Activated CD4-positive, alpha-beta memory T cell treated with anti-CD3 and anti-CD28 coated beads for 36 hours (primary cell): Measurements from ENCODE around the gene KLF3. TPM values are rescaled to one million over a fixed set of nuclear protein-coding genes. Genes with fewer than 3 reads are reported as not detected.
A peak's percentile ranks its signal among the peaks of the same experiment; 100 is the strongest.

Experiments used
- CTCF ChIA-PET: fragments of 350-600 bp; sonication (Branson Sonifier 250); formaldehyde crosslinking; loops from one replicate; lab custom pipeline; 2021; ENCODE audit warnings: antibody characterized with exemption, inconsistent platforms; lab: Charles Lee
- POLR2A ChIA-PET: fragments of 350-600 bp; sonication (Branson Sonifier 250); formaldehyde crosslinking; loops from one replicate; lab custom pipeline; 2021; ENCODE audit warnings: antibody characterized with exemption; lab: Charles Lee
- DNase-seq: peaks from one replicate; pipeline ENCODE4 v3.0.0-alpha.2; 2020
- H3K27ac Mint-ChIP-seq: one replicate; pipeline ENCODE4 v1.8.0; 2021; ENCODE audit warnings: mixed read lengths
- H3K27me3 Mint-ChIP-seq: one replicate; pipeline ENCODE4 v1.8.0; 2021; ENCODE audit warnings: mixed read lengths
- H3K36me3 Mint-ChIP-seq: one replicate; pipeline ENCODE4 v1.8.0; 2021; ENCODE audit warnings: mixed read lengths
- H3K4me1 Mint-ChIP-seq: one replicate; pipeline ENCODE4 v1.8.0; 2021; ENCODE audit warnings: low read depth, mixed read lengths
- H3K4me3 Mint-ChIP-seq: one replicate; pipeline ENCODE4 v1.8.0; 2021; ENCODE audit warnings: mild to moderate bottlenecking, mixed read lengths
- H3K9me3 Mint-ChIP-seq: one replicate; pipeline ENCODE4 v1.8.0; 2021; ENCODE audit warnings: mixed read lengths
- intact Hi-C: fragments of 100-400 bp; cut with micrococcal nuclease; formaldehyde crosslinking; loops from one replicate; pipeline ENCODE4 v1.15.1; 2023
- total RNA-seq, 2 experiments: library from RNA; stranded (reverse); gene quantifications; one replicate each; pipeline ENCODE4 v1.2.3, GENCODE V29; 2021

KLF3 gene
- total RNA-seq, 2 experiments from 2014 or later: 9.1 to 9.9 TPM

DNA sequence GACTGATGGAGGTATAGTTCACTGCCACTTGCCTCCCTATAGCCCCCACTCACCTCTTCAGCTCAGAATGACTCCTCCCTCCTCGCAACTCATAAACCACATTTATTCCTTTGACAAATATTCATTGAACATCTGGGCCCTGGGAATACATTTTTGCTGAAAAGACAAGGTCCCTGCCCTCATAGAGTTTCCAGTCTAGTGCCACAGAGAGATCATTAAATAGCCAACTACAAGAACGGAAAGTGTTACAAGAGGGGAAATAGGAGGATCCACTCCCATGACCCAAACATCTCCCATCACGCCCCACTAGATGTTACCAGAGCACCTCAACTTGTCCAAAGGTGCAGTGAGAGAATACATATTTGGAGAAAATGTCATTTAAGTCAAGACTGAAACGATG lies 3.2 kb upstream of the KLF3 start:
- Mint-ChIP-seq H3K27ac (no peak overlapping the region), H3K27me3 (no peaks in the 10 kb centered on the region)

DNA sequence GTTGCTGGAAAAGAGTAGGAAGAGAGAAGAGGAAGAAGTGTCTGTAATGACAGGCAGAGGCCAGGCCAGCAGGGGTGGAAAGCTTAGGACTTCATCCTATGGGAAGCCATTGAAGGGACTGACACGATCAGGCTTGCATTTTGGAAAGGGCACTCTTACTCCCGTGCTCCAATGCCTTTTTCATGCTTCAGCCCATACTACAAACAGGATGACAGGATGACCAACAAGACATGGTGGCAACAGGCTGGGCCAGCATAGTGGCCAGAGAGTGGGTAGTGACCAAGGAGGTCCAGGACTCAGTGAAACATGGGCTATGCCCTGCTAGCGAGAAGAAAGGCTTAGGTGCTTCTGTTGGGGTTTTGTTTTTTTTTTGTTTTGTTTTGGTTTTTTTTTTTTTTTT lies 2.6 kb upstream of the KLF3 start:
- intact Hi-C loops: loop anchor here (5.0 to 10.0 kb wide), 2 partner anchors 99 to 383 kb away; no protein-coding TSS in a partner anchor
- no peak for DNase-seq
- Mint-ChIP-seq H3K27ac (no peak overlapping the region), H3K4me1 (peaks cover 51% of the 10 kb centered on the region), H3K9me3 (peaks cover 4% of the 10 kb centered on the region), H3K36me3 (no peaks in the 10 kb centered on the region), H3K4me3 (no peak overlapping the region), H3K27me3 (no peaks in the 10 kb centered on the region)
- POLR2A ChIA-PET: interaction anchor here (0.7 kb wide), 1 partner anchor 20 kb away, joined by 4 read pairs; no protein-coding TSS in a partner anchor
- CTCF ChIA-PET: interaction anchor here (0.9 kb wide), 1 partner anchor 342 kb away, joined by 3 read pairs; no protein-coding TSS in a partner anchor

More for the DNA sequence above, 3.2 kb upstream of the KLF3 start:
- no peak for DNase-seq
- H3K4me1 Mint-ChIP-seq: peaks cover 50% of the 10 kb centered on the region
- ChIA-PET CTCF (no interaction called here), POLR2A (no interaction called here)
- intact Hi-C loops: loop anchor here (5.0 to 10.0 kb wide), 2 partner anchors 99 to 384 kb away; no protein-coding TSS in a partner anchor
- H3K9me3 Mint-ChIP-seq: peaks cover 4% of the 10 kb centered on the region
- no peaks in the 10 kb centered on the region for H3K36me3 Mint-ChIP-seq
- no peak overlapping the region for H3K4me3 Mint-ChIP-seq

DNA sequence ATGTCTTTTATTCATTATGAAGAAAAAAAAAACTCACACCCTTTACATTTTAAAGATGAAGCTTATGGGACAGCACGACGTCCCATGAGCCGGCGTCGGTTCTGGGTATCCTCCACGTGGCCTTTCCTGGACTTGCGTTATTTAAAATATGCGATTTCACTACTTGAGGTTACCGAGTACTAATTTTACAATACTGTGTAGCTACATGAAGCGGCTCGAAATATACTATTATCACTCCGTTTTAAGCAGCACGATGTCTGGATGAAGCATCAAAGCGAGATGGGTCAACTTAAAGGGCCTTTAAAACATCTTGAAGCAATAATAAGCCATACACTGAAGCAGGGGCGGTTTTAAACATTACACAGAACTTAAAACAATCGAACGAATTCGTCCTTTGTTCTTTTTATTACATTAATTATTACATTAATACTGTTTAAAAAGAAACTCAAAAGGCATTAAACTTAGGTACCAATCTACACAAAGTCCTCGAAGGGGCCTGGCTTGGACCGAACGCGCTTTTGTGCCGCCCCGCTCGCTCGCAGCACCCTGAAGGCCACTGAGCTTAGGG lies 1.4 kb upstream of the KLF3 start:
- Mint-ChIP-seq H3K27ac (peak overlapping the region; percentile 66), H3K27me3 (no peaks in the 10 kb centered on the region), H3K4me1 (peaks cover 61% of the 10 kb centered on the region), H3K4me3 (peak overlapping the region; percentile 77), H3K36me3 (no peaks in the 10 kb centered on the region), H3K9me3 (peaks cover 4% of the 10 kb centered on the region)
- CTCF ChIA-PET: interaction anchor here (1.8 kb wide), 1 partner anchor 343 kb away, joined by 7 read pairs; no protein-coding TSS in a partner anchor
- intact Hi-C loops: loop anchor here (1.0 to 10.0 kb wide), 3 partner anchors 7 to 382 kb away; no protein-coding TSS in a partner anchor
- no peak for DNase-seq
- POLR2A ChIA-PET: interaction anchor here (1.0 to 1.3 kb wide), 2 partner anchors 8 to 356 kb away, joined by 4 to 5 read pairs; no protein-coding TSS in a partner anchor

DNA sequence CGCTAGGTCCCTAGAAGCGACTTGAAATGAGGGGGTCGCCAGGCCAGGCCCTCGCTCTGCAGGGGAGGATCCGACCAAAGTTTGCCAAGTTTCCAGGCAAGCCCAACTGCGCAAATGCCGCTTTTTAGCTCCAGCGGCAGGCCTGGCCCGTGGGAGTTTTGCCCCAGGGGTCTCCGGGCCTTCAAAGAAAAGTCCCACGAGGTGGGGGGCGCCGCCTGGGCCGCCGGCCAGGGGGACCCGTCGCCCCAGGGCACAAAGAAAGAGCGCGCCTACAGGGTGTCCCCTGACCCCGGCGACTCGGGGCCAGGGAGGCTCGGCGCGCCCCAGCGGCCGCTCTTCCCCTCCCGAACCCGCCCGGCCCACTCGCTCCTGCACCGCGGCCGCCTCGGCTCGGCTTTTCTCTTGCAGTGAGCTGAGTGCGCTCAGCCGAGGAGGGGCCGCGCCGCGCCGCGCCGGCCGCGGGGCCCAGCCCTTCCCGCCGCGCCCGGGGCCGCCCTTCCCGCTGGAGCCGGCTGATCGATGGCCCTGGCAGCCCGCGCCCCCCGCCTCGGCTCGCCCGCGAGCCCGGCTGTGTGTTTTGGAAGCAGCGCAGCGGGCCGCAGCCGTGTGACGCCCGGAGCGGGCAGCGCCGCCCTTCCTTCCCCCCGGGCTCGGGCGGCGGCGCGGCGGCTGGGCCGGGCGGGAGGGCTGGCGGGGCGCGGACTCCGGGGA lies 754 bp upstream of the KLF3 start:
- ChIA-PET CTCF (interaction anchor here (1.8 kb wide), 1 partner anchor 343 kb away, joined by 7 read pairs; no protein-coding TSS in a partner anchor), POLR2A (interaction anchor here (1.0 to 1.3 kb wide), 2 partner anchors 8 to 357 kb away, joined by 4 to 5 read pairs; no protein-coding TSS in a partner anchor)
- DNase-seq: peak; percentile 66
- no peaks in the 10 kb centered on the region for H3K27me3 Mint-ChIP-seq
- peak overlapping the region; percentile 66 for H3K27ac Mint-ChIP-seq
- H3K36me3 Mint-ChIP-seq: no peaks in the 10 kb centered on the region
- peaks cover 62% of the 10 kb centered on the region for H3K4me1 Mint-ChIP-seq
- intact Hi-C loops: loop anchor here (1.0 to 10.0 kb wide), 3 partner anchors 8 to 382 kb away; no protein-coding TSS in a partner anchor
- H3K9me3 Mint-ChIP-seq: peaks cover 4% of the 10 kb centered on the region
- peak overlapping the region; percentile 77 for H3K4me3 Mint-ChIP-seq

- ChIA-PET POLR2A (no interaction called here), CTCF (interaction anchor here (1.4 to 7.8 kb wide), 2 partner anchors 345 to 485 kb away, joined by 7 to 60 read pairs; no protein-coding TSS in a partner anchor)
- peak overlapping the region; percentile 83 for H3K4me3 Mint-ChIP-seq
- peak overlapping the region; percentile 68 for H3K27ac Mint-ChIP-seq
- no peaks in the 10 kb centered on the region for H3K36me3 Mint-ChIP-seq
- H3K27me3 Mint-ChIP-seq: no peaks in the 10 kb centered on the region
- intact Hi-C loops: loop anchor here (5.0 to 10.0 kb wide), 2 partner anchors 103 to 380 kb away; no protein-coding TSS in a partner anchor
- H3K4me1 Mint-ChIP-seq: peaks cover 63% of the 10 kb centered on the region
- H3K9me3 Mint-ChIP-seq: peaks cover 4% of the 10 kb centered on the region
- DNase-seq: peak; percentile 55
Observed at GRCh38 chr4:38664706-38665401, 855 bp downstream of the KLF3 start.

DNA sequence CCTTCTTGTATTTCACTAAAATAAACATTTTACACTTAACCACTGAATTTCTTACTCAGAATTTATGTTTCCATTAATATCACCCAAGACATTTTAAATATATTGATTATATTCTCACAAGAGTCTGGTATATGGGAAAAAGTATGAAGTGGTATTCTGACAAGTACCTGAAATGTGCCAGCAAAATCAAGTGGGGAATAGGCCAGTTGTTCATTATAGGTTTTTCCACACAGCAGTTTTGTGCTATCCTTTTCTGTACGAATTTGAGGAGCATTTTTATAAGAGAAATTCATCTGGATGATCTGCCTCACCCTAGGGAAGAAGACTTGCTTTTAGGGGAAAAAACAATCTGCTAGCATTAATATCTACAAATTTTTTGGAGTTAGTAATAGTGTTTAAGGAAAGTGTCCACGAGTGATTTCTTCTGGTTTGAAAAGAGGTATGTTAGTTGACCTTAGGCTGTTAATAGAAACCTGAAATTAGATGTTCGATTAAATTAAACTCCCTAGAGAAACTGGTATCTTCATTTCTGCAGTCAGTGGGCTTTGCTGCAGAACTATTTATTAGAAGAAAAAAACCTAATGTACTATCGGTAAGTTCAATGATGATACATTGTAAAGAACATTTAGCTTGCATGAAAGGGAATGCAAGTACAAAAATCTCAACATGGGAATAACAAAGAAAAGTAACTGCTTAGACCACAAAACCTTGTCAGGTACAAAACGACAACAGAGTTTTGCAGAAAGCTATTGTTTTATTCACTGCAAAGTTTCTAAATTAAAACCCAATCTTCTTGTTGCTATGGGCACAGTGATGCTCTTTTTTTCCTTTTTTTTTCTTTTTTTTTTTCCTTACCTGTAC lies 1.8 kb downstream of the KLF3 start:
- no peaks in the 10 kb centered on the region for H3K27me3 Mint-ChIP-seq
- no peak for DNase-seq
- no peaks in the 10 kb centered on the region for H3K36me3 Mint-ChIP-seq
- ChIA-PET CTCF (interaction anchor here (0.8 to 7.8 kb wide), 5 partner anchors 9 to 486 kb away, joined by 3 to 60 read pairs (median 7); no protein-coding TSS in a partner anchor), POLR2A (no interaction called here)
- H3K4me3 Mint-ChIP-seq: peak overlapping the region; percentile 83
- H3K27ac Mint-ChIP-seq: peak overlapping the region; percentile 81
- intact Hi-C loops: loop anchor here (2.0 to 10.0 kb wide), 4 partner anchors 17 to 379 kb away; no protein-coding TSS in a partner anchor
- peaks cover 2% of the 10 kb centered on the region for H3K9me3 Mint-ChIP-seq
- peaks cover 70% of the 10 kb centered on the region for H3K4me1 Mint-ChIP-seq

GRCh38 chr4:38666766-38667084 lies 2.7 kb downstream of the KLF3 start:
- no peak for DNase-seq
- ChIA-PET POLR2A (interaction anchor here (0.8 to 1.4 kb wide), 4 partner anchors 11 to 577 kb away, joined by 3 read pairs; no protein-coding TSS in a partner anchor), CTCF (interaction anchor here (0.8 to 7.8 kb wide), 9 partner anchors 8 to 598 kb away, joined by 3 to 60 read pairs (median 4); no protein-coding TSS in a partner anchor)
- Mint-ChIP-seq H3K4me3 (peak overlapping the region; percentile 83), H3K4me1 (peaks cover 71% of the 10 kb centered on the region), H3K9me3 (no peaks in the 10 kb centered on the region), H3K27ac (peak overlapping the region; percentile 81), H3K36me3 (no peaks in the 10 kb centered on the region), H3K27me3 (no peaks in the 10 kb centered on the region)
- intact Hi-C loops: loop anchor here (1.0 to 10.0 kb wide), 6 partner anchors 16 to 534 kb away; no protein-coding TSS in a partner anchor

- POLR2A ChIA-PET: interaction anchor here (0.8 to 1.4 kb wide), 4 partner anchors 10 to 577 kb away, joined by 3 read pairs; no protein-coding TSS in a partner anchor
- intact Hi-C loops: loop anchor here (1.0 to 10.0 kb wide), 6 partner anchors 16 to 535 kb away; no protein-coding TSS in a partner anchor
- H3K4me1 Mint-ChIP-seq: peaks cover 71% of the 10 kb centered on the region
- H3K9me3 Mint-ChIP-seq: no peaks in the 10 kb centered on the region
- H3K27ac Mint-ChIP-seq: peak overlapping the region; percentile 81
- no peaks in the 10 kb centered on the region for H3K36me3 Mint-ChIP-seq
- H3K27me3 Mint-ChIP-seq: no peaks in the 10 kb centered on the region
- peak; percentile 72 for DNase-seq
- CTCF ChIA-PET: interaction anchor here (1.0 to 7.8 kb wide), 8 partner anchors 8 to 598 kb away, joined by 3 to 60 read pairs (median 4); no protein-coding TSS in a partner anchor
- peak overlapping the region; percentile 83 for H3K4me3 Mint-ChIP-seq
Observed at GRCh38 chr4:38667085-38667893, 3.3 kb downstream of the KLF3 start.

DNA sequence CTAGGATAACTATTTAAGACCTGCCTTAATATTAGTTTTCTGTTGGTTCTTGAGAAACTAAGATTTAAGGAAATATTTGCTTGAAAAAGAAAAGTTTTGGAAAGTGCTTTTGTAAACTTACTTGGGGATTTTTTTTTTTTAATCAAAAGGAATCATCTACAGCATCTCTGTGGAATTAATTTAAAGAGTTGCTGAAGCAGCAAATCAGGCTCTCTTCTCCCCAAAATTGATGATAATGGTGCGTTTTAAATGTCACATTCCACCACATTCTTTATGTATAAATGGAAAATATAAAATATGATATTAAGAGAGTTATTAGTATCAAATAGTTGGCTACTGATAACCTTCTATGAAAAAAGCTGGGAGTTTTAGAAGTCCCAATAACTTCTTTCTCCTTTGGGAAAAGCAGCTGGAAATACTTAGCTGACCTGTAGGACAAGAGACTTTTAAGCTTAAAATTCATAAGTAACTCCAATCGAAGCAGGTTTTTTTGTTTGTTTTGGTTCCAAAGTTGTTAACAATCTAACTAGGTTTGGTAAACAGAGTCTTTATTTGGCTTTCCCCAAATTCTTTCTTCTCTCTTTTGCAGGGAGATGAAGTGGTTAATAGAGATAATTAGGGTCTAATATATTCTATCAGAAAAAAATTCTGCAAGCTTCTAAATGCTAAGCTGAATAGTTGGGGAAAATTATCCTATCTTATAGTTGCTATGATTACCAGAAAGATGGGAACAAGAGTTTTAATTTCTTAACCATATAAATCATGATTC lies 4.4 kb downstream of the KLF3 start:
- intact Hi-C loops: loop anchor here (10.0 kb wide), 1 partner anchor 376 kb away; no protein-coding TSS in a partner anchor
- POLR2A ChIA-PET: interaction anchor here (1.3 kb wide), 1 partner anchor 348 kb away, joined by 3 read pairs; no protein-coding TSS in a partner anchor
- Mint-ChIP-seq H3K4me1 (peaks cover 78% of the 10 kb centered on the region), H3K36me3 (no peaks in the 10 kb centered on the region), H3K9me3 (no peaks in the 10 kb centered on the region), H3K4me3 (no peak overlapping the region), H3K27me3 (no peaks in the 10 kb centered on the region), H3K27ac (peak overlapping the region; percentile 31)
- CTCF ChIA-PET: interaction anchor here (0.6 to 7.8 kb wide), 8 partner anchors 9 to 606 kb away, joined by 3 to 60 read pairs (median 4); no protein-coding TSS in a partner anchor
- no peak for DNase-seq
